Esophagus squamous epithelium (tissue), 5 donors: ENCODE measurements around the gene LDAH. TPM values are rescaled to one million over a fixed set of nuclear protein-coding genes. Genes with fewer than 3 reads are reported as not detected.

Source experiments
- DNase-seq: peaks from one replicate; lab custom pipeline; 2025; lab: John Stamatoyannopoulos, UW
- H3K27ac ChIP-seq, 4 donors: fragments of 200-600 bp; sonication (generic); one replicate each; pipeline ENCODE4 v1.5.1; 2016 to 2019; ENCODE audit warnings: mild to moderate bottlenecking in 1 of 4
- H3K27me3 ChIP-seq, 4 donors: fragments of 200-600 bp; sonication (generic); 1 replicate in 3 of 4; 2 replicates in 1 of 4; pipeline versions ENCODE4 v1.5.1 to v1.6.0; 2017 to 2021; ENCODE audit warnings: antibody characterized with exemption in 1 of 4
- H3K36me3 ChIP-seq, 3 donors: fragments of 200-600 bp; sonication (generic); one replicate each; pipeline ENCODE4 v1.5.1; 2016 to 2019
- H3K4me1 ChIP-seq, 3 donors: fragments of 200-600 bp; sonication (generic); one replicate each; pipeline ENCODE4 v1.5.1; 2017 to 2019
- H3K4me3 ChIP-seq, 4 donors: fragments of 200-600 bp; sonication (generic); 1 replicate in 3 of 4; 2 replicates in 1 of 4; pipeline ENCODE4 v1.5.1; 2016 to 2019; ENCODE audit warnings: mild to moderate bottlenecking in 2 of 4, moderate library complexity in 1 of 4
- H3K9me3 ChIP-seq, 3 donors: fragments of 200-600 bp; sonication (generic); one replicate each; pipeline ENCODE4 v1.5.1; 2016 to 2019
- CTCF ChIP-seq, 6 experiments: fragments of 450-650 bp in 4 of 6; fragments of 200-600 bp in 2 of 6; sonication (generic) in 2 of 6; IDR thresholded peaks; one replicate each; pipeline ENCODE4 v1.5.1; 2016 to 2019; ENCODE audit warnings: antibody characterized with exemption in 6 of 6, mild to moderate bottlenecking in 4 of 6, moderate library complexity in 4 of 6
- POLR2A ChIP-seq, 4 donors: fragments of 450-650 bp; IDR thresholded peaks; one replicate each; pipeline ENCODE4 v1.6.1; 2017; ENCODE audit warnings: antibody characterized with exemption in 4 of 4, mild to moderate bottlenecking in 4 of 4, moderate library complexity in 3 of 4
- WGBS, 2 donors: methylation state at CpG; one replicate each; pipeline ENCODE4 v1.1.5; 2018; 5-methylcytosine and 5-hydroxymethylcytosine counted together
- intact Hi-C: fragments of 100-400 bp; cut with DNase I; formaldehyde crosslinking; loops from one replicate; pipeline ENCODE4 v1.15.0; 2022
- total RNA-seq, 4 donors: library from RNA; depleted of rRNA; stranded (reverse); fragments of >200 nt; gene quantifications; one replicate each; pipeline ENCODE4 v1.1.0, GENCODE V29; 2016
- donor health status: DM: yes; HTN: yes; CAD: no.

LDAH gene
- total RNA-seq, 4 donors from 2014 or later, result 5.8 to 12.4 (median 8.5) TPM

- WGBS, 2 donors, result 90 to 94% methylated on average over 2 of the region's 2 CpGs
These were observed 168.4 kb downstream of the LDAH start for GRCh38 chr2:20654535-20654813.

GRCh38 chr2:20653695-20654534 lies 169.0 kb downstream of the LDAH start:
- no peak for TF ChIP-seq POLR2A (IDR thresholded peaks at IDR 0.05)
- TF ChIP-seq CTCF (IDR thresholded peaks at IDR 0.05), result no peak
- Histone ChIP-seq H3K27me3 (no peaks in the 10 kb centered on the region), H3K4me1 (peaks cover 17 to 28% (median 21%) of the 10 kb centered on the region in 3 donors), H3K4me3 (no peak overlapping the region), H3K27ac (no peak overlapping the region), H3K36me3 (no peaks in the 10 kb centered on the region), H3K9me3 (no peaks in the 10 kb centered on the region)
- intact Hi-C loops, result no loop called here
- no peak for DNase-seq
- WGBS, 2 donors, result 81 to 95% methylated on average over 6 of the region's 7 CpGs

More at GRCh38 chr2:20654535-20654813, 168.4 kb downstream of the LDAH start:
- H3K4me3 ChIP-seq, result no peak overlapping the region
- no peaks in the 10 kb centered on the region for H3K9me3 ChIP-seq
- H3K27ac ChIP-seq, result no peak overlapping the region
- intact Hi-C loops, result no loop called here
- H3K4me1 ChIP-seq, result peaks cover 13 to 28% (median 16%) of the 10 kb centered on the region in 3 donors
- H3K27me3 ChIP-seq, result no peaks in the 10 kb centered on the region
- no peak for DNase-seq
- no peaks in the 10 kb centered on the region for H3K36me3 ChIP-seq
- TF ChIP-seq CTCF (IDR thresholded peaks at IDR 0.05) (no peak), POLR2A (IDR thresholded peaks at IDR 0.05) (no peak)

- TF ChIP-seq POLR2A (IDR thresholded peaks at IDR 0.05), result no peak
- no peak for TF ChIP-seq CTCF (IDR thresholded peaks at IDR 0.05)
- intact Hi-C loops, result no loop called here
- no peaks in the 10 kb centered on the region for H3K27me3 ChIP-seq
- WGBS, 2 donors, result 89 to 93% methylated on average over 10 of the region's 11 CpGs
- peaks cover 23 to 36% (median 23%) of the 10 kb centered on the region in 3 donors for H3K4me1 ChIP-seq
- H3K27ac ChIP-seq, result no peak overlapping the region
- no peaks in the 10 kb centered on the region for H3K36me3 ChIP-seq
- H3K9me3 ChIP-seq, result no peaks in the 10 kb centered on the region
- no peak for DNase-seq
- no peak overlapping the region for H3K4me3 ChIP-seq
These were observed 170.0 kb downstream of the LDAH start for GRCh38 chr2:20652673-20653575.

- no peak for DNase-seq
- peak overlapping the region in 1 of 4 donors; percentile 98 for H3K27ac ChIP-seq
- no peaks in the 10 kb centered on the region for H3K36me3 ChIP-seq
- WGBS, 2 donors, result 86 to 89% methylated on average over 7 of the region's 7 CpGs
- H3K9me3 ChIP-seq, result no peaks in the 10 kb centered on the region
- H3K4me3 ChIP-seq, result no peak overlapping the region
- peaks cover 23 to 43% (median 26%) of the 10 kb centered on the region in 3 donors for H3K4me1 ChIP-seq
- H3K27me3 ChIP-seq, result no peaks in the 10 kb centered on the region
- TF ChIP-seq POLR2A (IDR thresholded peaks at IDR 0.05) (no peak), CTCF (IDR thresholded peaks at IDR 0.05) (no peak)
- intact Hi-C loops, result no loop called here
These were observed 170.8 kb downstream of the LDAH start for GRCh38 chr2:20652141-20652540.

- H3K4me1 ChIP-seq, result peaks cover 23 to 43% (median 26%) of the 10 kb centered on the region in 3 donors
- peak overlapping the region; percentile 77 to 94 (median 88) for H3K4me3 ChIP-seq
- TF ChIP-seq CTCF (IDR thresholded peaks at IDR 0.05) (no peak), POLR2A (IDR thresholded peaks at IDR 0.05) (no peak)
- no peak for DNase-seq
- no peaks in the 10 kb centered on the region for H3K27me3 ChIP-seq
- 75 to 83% methylated on average over 5 of the region's 7 CpGs for WGBS, 2 donors
- H3K27ac ChIP-seq, result peak overlapping the region; percentile 91 to 98 (median 96)
- intact Hi-C loops, result no loop called here
- peaks cover 0 to 3% (median 0%) of the 10 kb centered on the region in 3 donors for H3K36me3 ChIP-seq
- H3K9me3 ChIP-seq, result no peaks in the 10 kb centered on the region
These were observed 171.2 kb downstream of the LDAH start for GRCh38 chr2:20651731-20652099.
